Hepatocyte (in vitro differentiated cells): Measurements from ENCODE around the gene ERBB4.

Source experiments
- EZH2 ChIP-seq: fragments of 200-600 bp; sonication (generic); IDR thresholded peaks from 2 replicates; pipeline ENCODE4 v1.6.1; 2016; ENCODE audit warnings: antibody characterized with exemption, mild to moderate bottlenecking, borderline replicate concordance
- EZH2phosphoT487 ChIP-seq: fragments of 200-600 bp; sonication (generic); IDR thresholded peaks from one replicate; pipeline ENCODE4 v1.6.1; 2018; ENCODE audit warnings: antibody characterized with exemption, mild to moderate bottlenecking, low read depth, moderate library complexity; ENCODE audit not compliant: unreplicated experiment, severe bottlenecking
- TF ChIP-seq, protein P1 (sequence below): fragments of 200-600 bp; sonication (generic); IDR thresholded peaks from 2 replicates; pipeline ENCODE4 v1.5.1; 2016; ENCODE audit warnings: antibody characterized with exemption, mild to moderate bottlenecking; ENCODE audit not compliant: poor library complexity

DNA sequence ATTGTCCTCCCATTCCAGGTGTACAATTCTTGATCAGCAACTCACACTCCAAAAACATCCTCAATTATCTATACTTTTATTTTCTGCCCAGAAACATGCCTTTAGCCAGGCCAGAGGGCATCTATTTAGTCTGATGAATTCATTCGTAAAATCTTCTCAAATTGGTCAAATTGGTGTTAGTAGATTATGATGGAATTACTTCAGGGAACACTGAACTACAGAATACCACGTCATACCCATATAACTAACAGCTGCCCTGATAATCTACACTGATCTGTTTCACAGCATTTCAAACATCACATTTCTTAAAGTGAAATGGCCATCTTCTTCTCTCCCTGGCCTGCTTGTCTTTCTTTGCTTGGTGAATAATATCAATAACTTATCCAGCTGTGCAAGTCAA, 1140.8 kb downstream of the ERBB4 start:
- TF ChIP-seq, protein P1, sequence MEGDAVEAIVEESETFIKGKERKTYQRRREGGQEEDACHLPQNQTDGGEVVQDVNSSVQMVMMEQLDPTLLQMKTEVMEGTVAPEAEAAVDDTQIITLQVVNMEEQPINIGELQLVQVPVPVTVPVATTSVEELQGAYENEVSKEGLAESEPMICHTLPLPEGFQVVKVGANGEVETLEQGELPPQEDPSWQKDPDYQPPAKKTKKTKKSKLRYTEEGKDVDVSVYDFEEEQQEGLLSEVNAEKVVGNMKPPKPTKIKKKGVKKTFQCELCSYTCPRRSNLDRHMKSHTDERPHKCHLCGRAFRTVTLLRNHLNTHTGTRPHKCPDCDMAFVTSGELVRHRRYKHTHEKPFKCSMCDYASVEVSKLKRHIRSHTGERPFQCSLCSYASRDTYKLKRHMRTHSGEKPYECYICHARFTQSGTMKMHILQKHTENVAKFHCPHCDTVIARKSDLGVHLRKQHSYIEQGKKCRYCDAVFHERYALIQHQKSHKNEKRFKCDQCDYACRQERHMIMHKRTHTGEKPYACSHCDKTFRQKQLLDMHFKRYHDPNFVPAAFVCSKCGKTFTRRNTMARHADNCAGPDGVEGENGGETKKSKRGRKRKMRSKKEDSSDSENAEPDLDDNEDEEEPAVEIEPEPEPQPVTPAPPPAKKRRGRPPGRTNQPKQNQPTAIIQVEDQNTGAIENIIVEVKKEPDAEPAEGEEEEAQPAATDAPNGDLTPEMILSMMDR, result no peak
- TF ChIP-seq EZH2, result no peak
- TF ChIP-seq EZH2phosphoT487, result no peak
